Aorta (tissue), 5 donors: Measurements from ENCODE around the gene SPOCD1. TPM values are rescaled to one million over a fixed set of nuclear protein-coding genes. Genes with fewer than 3 reads are reported as not detected.

Experiments
- ATAC-seq: fragments of 200-7000 bp; cut with Tn5 transposase; one replicate; pipeline ENCODE4 v1.9.1; 2022; ENCODE audit warnings: moderate library complexity; ENCODE audit not compliant: low FRiP score
- DNase-seq, 2 donors: peaks; one replicate each; pipeline ENCODE4 v3.0.0-alpha.2; 2020
- H3K27ac ChIP-seq, 2 donors: one replicate each; pipeline ENCODE4 v1.5.1; 2013; ENCODE audit warnings: low read length in 2 of 2, mild to moderate bottlenecking in 2 of 2, moderate library complexity in 2 of 2, control low read depth in 1 of 2, inconsistent platforms in 1 of 2, low read depth in 1 of 2
- H3K27me3 ChIP-seq, 2 donors: one replicate each; pipeline ENCODE4 v1.6.1; 2013; ENCODE audit warnings: control low read depth in 1 of 2, low read length in 1 of 2, mild to moderate bottlenecking in 1 of 2, moderate library complexity in 1 of 2; ENCODE audit not compliant: insufficient read depth in 2 of 2, control insufficient read depth in 1 of 2
- H3K36me3 ChIP-seq, 2 donors: one replicate each; pipeline ENCODE4 v1.6.1; 2013; ENCODE audit warnings: control low read depth in 1 of 2, low read length in 1 of 2, mild to moderate bottlenecking in 1 of 2; ENCODE audit not compliant: insufficient read depth in 2 of 2, control insufficient read depth in 1 of 2
- H3K4me1 ChIP-seq, 2 donors: one replicate each; pipeline ENCODE4 v1.6.1; 2013; ENCODE audit warnings: low read length in 2 of 2, control low read depth in 1 of 2, mild to moderate bottlenecking in 1 of 2, moderate library complexity in 1 of 2; ENCODE audit not compliant: insufficient read depth in 2 of 2, control insufficient read depth in 1 of 2
- H3K4me3 ChIP-seq, 2 donors: one replicate each; pipeline ENCODE4 v1.5.1; 2013; ENCODE audit warnings: low read length in 2 of 2, control low read depth in 1 of 2, mild to moderate bottlenecking in 1 of 2
- H3K9me3 ChIP-seq: one replicate; pipeline ENCODE4 v1.6.1; 2013; ENCODE audit warnings: mild to moderate bottlenecking, low read length; ENCODE audit not compliant: control insufficient read depth
- WGBS, 2 donors: extraction: QIAGEN DNeasy Blood & Tissue Kit; methylation state at CpG; one replicate each; pipeline ENCODE4 v1.1.7; 2013; 5-methylcytosine and 5-hydroxymethylcytosine counted together
- intact Hi-C, 2 donors: fragments of 100-400 bp; cut with DNase I; formaldehyde crosslinking; loops; one replicate each; pipeline versions ENCODE4 v1.14.2 to v1.15.0; 2022
- long read RNA-seq, 2 donors: library from polyadenylated mRNA; unstranded; transcript quantifications; one replicate each; pipeline ENCODE4 v2.0.0, GENCODE V29; 2020 to 2021
- polyA plus RNA-seq, 2 donors: library from polyadenylated mRNA; stranded (reverse); fragments of 200-250 nt; gene quantifications; one replicate each; pipeline ENCODE4 v1.2.3, GENCODE V29; 2013
- total RNA-seq, 2 donors: library from RNA; stranded (reverse); fragmentation: NEBNext Ultra II Directional; extraction: Animal tissue kit (Norgen Biotek cat#: 25700); gene quantifications; one replicate each; pipeline ENCODE4 v1.2.1, GENCODE V29; 2021
- donor health status: healthy with polysubstance abuse.
- donor health status: Bipolar disorder and iron deficiency.
- donor health status: DM: no; HTN: no; CAD: no.
- donor health status: DM: no; HTN: no; CAD: no.
- donor health status: DM: yes; HTN: yes; CAD: no.

SPOCD1 gene
- total RNA-seq, result 1 to 10 TPM; 4.0 to 9.0 TPM
- 10 to 100 TPM in 1 of 2 donors, 1 to 10 TPM in 1; 1.4 to 12.3 TPM for polyA plus RNA-seq
- long read RNA-seq, donor 1, partial matches to known transcripts, result 4 of 5 reads
- long read RNA-seq, donor 1, other reads (novel, unspliced or antisense), result 0 of 5 reads
- long read RNA-seq, donor 2, partial matches to known transcripts, result 2 of 2 reads
- long read RNA-seq, donor 2, other reads (novel, unspliced or antisense), result 0 of 2 reads

GRCh38 chr1:31815752-31816500, at the start of gene SPOCD1:
Gene SPOCD1, minus strand, starts transcription at chr1:31816022. Its CDS starts 689 bp downstream, at chr1:31815333.
- ATAC-seq (peak; percentile 80), DNase-seq (peak; percentile 82 to 90)
- H3K27ac ChIP-seq, result no peak within 1 kb of the TSS
- H3K4me1 ChIP-seq, result no peaks in the 10 kb centered on the region
- H3K9me3 ChIP-seq, result no peaks in the 10 kb centered on the region
- H3K4me3 ChIP-seq, result no peak within 1 kb of the TSS
- no peaks in the 10 kb centered on the region for H3K36me3 ChIP-seq
- H3K27me3 ChIP-seq, result no peaks in the 10 kb centered on the region
- intact Hi-C loops, result loop anchor here in 1 of 2 donors (5.0 kb wide), 1 partner anchor 146 kb away; no protein-coding TSS in a partner anchor
- WGBS, 2 donors, result 36 to 38% methylated on average over 23 of the region's 23 CpGs

- Histone ChIP-seq H3K9me3 (no peaks in the 10 kb centered on the region), H3K4me3 (no peak overlapping the region), H3K4me1 (no peaks in the 10 kb centered on the region), H3K27ac (no peak overlapping the region), H3K27me3 (no peaks in the 10 kb centered on the region), H3K36me3 (no peaks in the 10 kb centered on the region)
- intact Hi-C loops, result no loop called here
- no peak for DNase-seq
- WGBS, 2 donors, result 87 to 92% methylated on average over 4 of the region's 4 CpGs
- no peak for ATAC-seq
These were observed 46.2 kb upstream of the SPOCD1 start for GRCh38 chr1:31862071-31862470.

- Histone ChIP-seq H3K27me3 (no peaks in the 10 kb centered on the region), H3K36me3 (no peaks in the 10 kb centered on the region), H3K4me3 (no peak overlapping the region), H3K27ac (no peak overlapping the region), H3K9me3 (no peaks in the 10 kb centered on the region), H3K4me1 (no peaks in the 10 kb centered on the region)
- 80 to 82% methylated on average over 5 of the region's 5 CpGs for WGBS, 2 donors
- no peak for DNase-seq
- intact Hi-C loops, result no loop called here
- ATAC-seq, result no peak
These were observed 45.5 kb upstream of the SPOCD1 start for GRCh38 chr1:31861346-31861745.

- WGBS, 2 donors, result 83% methylated on average over 7 of the region's 7 CpGs
- Histone ChIP-seq H3K27ac (no peak overlapping the region), H3K4me1 (no peaks in the 10 kb centered on the region), H3K36me3 (no peaks in the 10 kb centered on the region), H3K9me3 (no peaks in the 10 kb centered on the region), H3K27me3 (no peaks in the 10 kb centered on the region), H3K4me3 (no peak overlapping the region)
- ATAC-seq, result no peak
- no peak for DNase-seq
- intact Hi-C loops, result no loop called here
These were observed 44.8 kb upstream of the SPOCD1 start for GRCh38 chr1:31860581-31860980.

GRCh38 chr1:31859719-31860118, 43.9 kb upstream of the SPOCD1 start:
- WGBS, 2 donors, result 94 to 96% methylated on average over 2 of the region's 2 CpGs
- no peaks in the 10 kb centered on the region for H3K4me1 ChIP-seq
- no peak overlapping the region for H3K27ac ChIP-seq
- H3K9me3 ChIP-seq, result no peaks in the 10 kb centered on the region
- ATAC-seq, result no peak
- no peak for DNase-seq
- intact Hi-C loops, result no loop called here
- no peaks in the 10 kb centered on the region for H3K27me3 ChIP-seq
- no peak overlapping the region for H3K4me3 ChIP-seq
- H3K36me3 ChIP-seq, result no peaks in the 10 kb centered on the region

GRCh38 chr1:31859044-31859443, 43.2 kb upstream of the SPOCD1 start:
- no peak for ATAC-seq
- Histone ChIP-seq H3K9me3 (no peaks in the 10 kb centered on the region), H3K27ac (no peak overlapping the region), H3K4me3 (no peak overlapping the region), H3K27me3 (no peaks in the 10 kb centered on the region), H3K4me1 (no peaks in the 10 kb centered on the region), H3K36me3 (no peaks in the 10 kb centered on the region)
- no peak for DNase-seq
- WGBS, 2 donors, result 99 to 100% methylated on average over 3 of the region's 3 CpGs
- intact Hi-C loops, result no loop called here

- Histone ChIP-seq H3K27me3 (no peaks in the 10 kb centered on the region), H3K36me3 (no peaks in the 10 kb centered on the region), H3K27ac (no peak overlapping the region), H3K4me3 (no peak overlapping the region), H3K9me3 (no peaks in the 10 kb centered on the region), H3K4me1 (no peaks in the 10 kb centered on the region)
- intact Hi-C loops, result no loop called here
- ATAC-seq (no peak), DNase-seq (no peak)
- 79 to 90% methylated on average over 6 of the region's 6 CpGs for WGBS, 2 donors
These were observed 42.0 kb upstream of the SPOCD1 start for GRCh38 chr1:31857863-31858262.

- H3K36me3 ChIP-seq, result no peaks in the 10 kb centered on the region
- intact Hi-C loops, result no loop called here
- no peak overlapping the region for H3K4me3 ChIP-seq
- ATAC-seq (no peak), DNase-seq (no peak)
- no peaks in the 10 kb centered on the region for H3K9me3 ChIP-seq
- no peaks in the 10 kb centered on the region for H3K27me3 ChIP-seq
- H3K27ac ChIP-seq, result no peak overlapping the region
- 91 to 95% methylated on average over 6 of the region's 6 CpGs for WGBS, 2 donors
- H3K4me1 ChIP-seq, result no peaks in the 10 kb centered on the region
These were observed 40.3 kb upstream of the SPOCD1 start for GRCh38 chr1:31856140-31856539.
